Nephron (organoid): ENCODE measurements around the gene MAMSTR.
"Not testable (repeated sequence)": the region's sequence is repeated elsewhere in the genome, so short reads cannot be mapped to it uniquely, and the experiment has no call there.

ENCODE experiments used
- H3K27ac Mint-ChIP-seq, 3 experiments: 2 replicates each; pipeline ENCODE4 v1.8.0; 2020; ENCODE audit warnings: mixed read lengths in 3 of 3, mild to moderate bottlenecking in 2 of 3, moderate library complexity in 1 of 3
- H3K27me3 Mint-ChIP-seq: 2 replicates; pipeline ENCODE4 v1.8.0; 2021; ENCODE audit warnings: low read depth, mild to moderate bottlenecking, moderate library complexity, mixed read lengths
- H3K36me3 Mint-ChIP-seq: 2 replicates; pipeline ENCODE4 v1.8.0; 2020; ENCODE audit warnings: low read depth, mixed read lengths
- H3K4me1 Mint-ChIP-seq: 2 replicates; pipeline ENCODE4 v1.8.0; 2020; ENCODE audit warnings: mixed read lengths
- H3K4me3 Mint-ChIP-seq, 3 experiments: 2 replicates each; pipeline ENCODE4 v1.8.0; 2020; ENCODE audit warnings: mild to moderate bottlenecking in 3 of 3, mixed read lengths in 3 of 3, moderate library complexity in 2 of 3
- H3K9me3 Mint-ChIP-seq: 2 replicates; pipeline ENCODE4 v1.8.0; 2020; ENCODE audit warnings: mixed read lengths
- CTCF ChIP-seq, 3 experiments: fragments of 200-600 bp; sonication (generic); IDR thresholded peaks; one replicate each; pipeline ENCODE4 v1.5.0; 2021; ENCODE audit warnings: antibody characterized with exemption in 3 of 3; ENCODE audit not compliant: unreplicated experiment in 3 of 3

Gene MAMSTR

GRCh38 chr19:48683349-48683748, 36.2 kb downstream of the MAMSTR start:
- peaks cover 26% of the 10 kb centered on the region for H3K4me1 Mint-ChIP-seq
- TF ChIP-seq CTCF (IDR thresholded peaks at IDR 0.05; ENCODE audit: unreplicated experiment in 3 of 3): no peak
- H3K9me3 Mint-ChIP-seq: no peaks in the 10 kb centered on the region
- peaks cover 7% of the 10 kb centered on the region for H3K27me3 Mint-ChIP-seq
- no peak overlapping the region for H3K4me3 Mint-ChIP-seq
- no peaks in the 10 kb centered on the region for H3K36me3 Mint-ChIP-seq
- peak overlapping the region in 2 of 3 experiments; percentile 15 to 33 for H3K27ac Mint-ChIP-seq

- Mint-ChIP-seq H3K9me3 (no peaks in the 10 kb centered on the region), H3K4me3 (no peak overlapping the region), H3K27ac (peak overlapping the region in 2 of 3 experiments; percentile 68 to 75), H3K27me3 (peaks cover 4% of the 10 kb centered on the region), H3K36me3 (no peaks in the 10 kb centered on the region), H3K4me1 (peaks cover 20% of the 10 kb centered on the region)
- TF ChIP-seq CTCF (IDR thresholded peaks at IDR 0.05; ENCODE audit: unreplicated experiment in 3 of 3): no peak
Measured at GRCh38 chr19:48681127-48681470, 38.4 kb downstream of the MAMSTR start.

- peak overlapping the region in 2 of 3 experiments; percentile 68 to 75 for H3K27ac Mint-ChIP-seq
- no peak overlapping the region for H3K4me3 Mint-ChIP-seq
- TF ChIP-seq CTCF (IDR thresholded peaks at IDR 0.05; ENCODE audit: unreplicated experiment in 3 of 3): no peak
- H3K27me3 Mint-ChIP-seq: peaks cover 7% of the 10 kb centered on the region
- no peaks in the 10 kb centered on the region for H3K36me3 Mint-ChIP-seq
- H3K9me3 Mint-ChIP-seq: no peaks in the 10 kb centered on the region
- peaks cover 20% of the 10 kb centered on the region for H3K4me1 Mint-ChIP-seq
Measured at GRCh38 chr19:48680436-48681126, 38.9 kb downstream of the MAMSTR start.

GRCh38 chr19:48680006-48680405, 39.5 kb downstream of the MAMSTR start:
- not testable (repeated sequence) for H3K4me3 Mint-ChIP-seq, H3K36me3 Mint-ChIP-seq, H3K27ac Mint-ChIP-seq, H3K9me3 Mint-ChIP-seq
- Mint-ChIP-seq H3K27me3 (peaks cover 12% of the 10 kb centered on the region), H3K4me1 (peaks cover 22% of the 10 kb centered on the region)

- peaks cover 19% of the 10 kb centered on the region for H3K4me1 Mint-ChIP-seq
- TF ChIP-seq CTCF (IDR thresholded peaks at IDR 0.05; ENCODE audit: unreplicated experiment in 3 of 3): no peak
- no peak overlapping the region for H3K27ac Mint-ChIP-seq
- no peak overlapping the region for H3K4me3 Mint-ChIP-seq
- H3K27me3 Mint-ChIP-seq: peaks cover 8% of the 10 kb centered on the region
- no peaks in the 10 kb centered on the region for H3K36me3 Mint-ChIP-seq
- no peaks in the 10 kb centered on the region for H3K9me3 Mint-ChIP-seq
Measured at GRCh38 chr19:48678201-48678600, 41.3 kb downstream of the MAMSTR start.

- H3K27me3 Mint-ChIP-seq: peaks cover 8% of the 10 kb centered on the region
- no peak overlapping the region for H3K27ac Mint-ChIP-seq
- peaks cover 19% of the 10 kb centered on the region for H3K4me1 Mint-ChIP-seq
- no peaks in the 10 kb centered on the region for H3K36me3 Mint-ChIP-seq
- no peak for TF ChIP-seq CTCF (IDR thresholded peaks at IDR 0.05; ENCODE audit: unreplicated experiment in 3 of 3)
- no peak overlapping the region for H3K4me3 Mint-ChIP-seq
- no peaks in the 10 kb centered on the region for H3K9me3 Mint-ChIP-seq
Measured at GRCh38 chr19:48676887-48677286, 42.6 kb downstream of the MAMSTR start.
